ENCODE results near the gene MAP3K20.

- TF ChIP-seq CTCF (conservative IDR thresholded peaks at IDR 0.05 in 1 of 2, IDR thresholded peaks at IDR 0.05 in 1 of 2; ENCODE audit: extremely low read depth in 1 of 2, insufficient read depth in 1 of 2, low read depth in 1 of 2, low read length in 2 of 2) (no peak), EZH2 (IDR thresholded peaks at IDR 0.05; ENCODE audit: borderline replicate concordance, low read length) (no peak)
Measured at GRCh38 chr2:173141666-173142065, 66.0 kb downstream of the MAP3K20 start.
